Activated CD4-positive, alpha-beta T cell treated with anti-CD3 and anti-CD28 coated beads, Interleukin-2, amount 50 U/mL, for 16 hours (primary cell): ENCODE measurements around the gene ANKRD12.

Source experiments
- DNase-seq: peaks from one replicate; pipeline ENCODE4 v3.0.0-alpha.2; 2020

Gene ANKRD12

GRCh38 chr18:9296233-9297006 is 159.8 kb downstream of the ANKRD12 start:
- DNase-seq: no peak

- DNase-seq: no peak
Measured at GRCh38 chr18:9297007-9297393, 160.4 kb downstream of the ANKRD12 start.

- no peak for DNase-seq
Measured at GRCh38 chr18:9304388-9305070, 167.9 kb downstream of the ANKRD12 start.

GRCh38 chr18:9319333-9319732 is 182.8 kb downstream of the ANKRD12 start:
- no peak for DNase-seq

GRCh38 chr18:9321017-9321452 is 184.5 kb downstream of the ANKRD12 start:
- no peak for DNase-seq

GRCh38 chr18:9321736-9322135 is 185.2 kb downstream of the ANKRD12 start:
- DNase-seq: no peak

- no peak for DNase-seq
Measured at GRCh38 chr18:9322744-9323143, 186.2 kb downstream of the ANKRD12 start.

GRCh38 chr18:9323750-9324445 is 187.3 kb downstream of the ANKRD12 start:
- DNase-seq: no peak

- DNase-seq: no peak
Measured at GRCh38 chr18:9325716-9326115, 189.1 kb downstream of the ANKRD12 start.

GRCh38 chr18:9328776-9329175 is 192.2 kb downstream of the ANKRD12 start:
- DNase-seq: no peak

- DNase-seq: no peak
Measured at GRCh38 chr18:9329471-9329870, 192.9 kb downstream of the ANKRD12 start.

- DNase-seq: no peak
Measured at GRCh38 chr18:9330419-9330818, 193.8 kb downstream of the ANKRD12 start.

GRCh38 chr18:9333441-9334328 is 197.1 kb downstream of the ANKRD12 start:
- no peak for DNase-seq

GRCh38 chr18:9334329-9334972 is 197.9 kb downstream of the ANKRD12 start, which contains the start of gene TWSG1:
Gene TWSG1, plus strand, starts transcription at chr18:9334773. Its CDS starts 2,457 bp downstream, at chr18:9337230.
- DNase-seq: peak; percentile 94

- DNase-seq: peak; percentile 40
Measured at GRCh38 chr18:9334973-9335696, 198.6 kb downstream of the ANKRD12 start.
